ENCODE measurements around the gene EIF3M. TPM values are rescaled to one million over a fixed set of nuclear protein-coding genes. Genes with fewer than 3 reads are reported as not detected.
A peak's percentile ranks its signal among the peaks of the same experiment; 100 is the strongest.
"Not testable (repeated sequence)": the region's sequence is repeated elsewhere in the genome, so short reads cannot be mapped to it uniquely, and the experiment has no call there.

Gene EIF3M
- total RNA-seq, 4 donors from 2014 or later: 207 to 584 (median 432) TPM

GRCh38 chr11:32586576-32587190 lies 3.1 kb downstream of the EIF3M start:
- intact Hi-C loops (cut with DNase I): no loop called here
- TF ChIP-seq CTCF (IDR thresholded peaks at IDR 0.05): peak in 1 of 6 experiments; percentile 14
- TF ChIP-seq POLR2A (IDR thresholded peaks at IDR 0.05): no peak
- H3K9me3 ChIP-seq: no peaks in the 10 kb centered on the region
- H3K27ac ChIP-seq: no peak overlapping the region
- H3K27me3 ChIP-seq: no peaks in the 10 kb centered on the region
- H3K4me3 ChIP-seq: no peak overlapping the region
- WGBS, 2 donors: 70 to 74% methylated on average over 4 of the region's 4 CpGs
- H3K36me3 ChIP-seq: peaks cover 0 to 36% (median 6%) of the 10 kb centered on the region in 3 donors
- DNase-seq: no peak
- H3K4me1 ChIP-seq: peaks cover 0 to 34% (median 18%) of the 10 kb centered on the region in 3 donors

- Histone ChIP-seq H3K27me3 (no peaks in the 10 kb centered on the region), H3K9me3 (no peaks in the 10 kb centered on the region), H3K27ac (no peak overlapping the region), H3K4me1 (no peaks in the 10 kb centered on the region), H3K36me3 (peaks cover 0 to 100% (median 29%) of the 10 kb centered on the region in 3 donors), H3K4me3 (no peak overlapping the region)
- no peak for TF ChIP-seq POLR2A (IDR thresholded peaks at IDR 0.05)
- no peak for DNase-seq
- intact Hi-C loops (cut with DNase I): no loop called here
These were observed 10.6 kb downstream of the EIF3M start for GRCh38 chr11:32594272-32594671.

- peaks cover 0 to 97% (median 33%) of the 10 kb centered on the region in 3 donors for H3K36me3 ChIP-seq
- H3K27ac ChIP-seq; H3K27me3 ChIP-seq; H3K9me3 ChIP-seq; DNase-seq; H3K4me1 ChIP-seq; intact Hi-C loops (cut with DNase I); H3K4me3 ChIP-seq: not testable (repeated sequence)
- 86 to 97% methylated on average over 13 to 14 of the region's 14 CpGs for WGBS, 2 donors
These were observed 12.5 kb downstream of the EIF3M start for GRCh38 chr11:32596114-32596513.

DNA sequence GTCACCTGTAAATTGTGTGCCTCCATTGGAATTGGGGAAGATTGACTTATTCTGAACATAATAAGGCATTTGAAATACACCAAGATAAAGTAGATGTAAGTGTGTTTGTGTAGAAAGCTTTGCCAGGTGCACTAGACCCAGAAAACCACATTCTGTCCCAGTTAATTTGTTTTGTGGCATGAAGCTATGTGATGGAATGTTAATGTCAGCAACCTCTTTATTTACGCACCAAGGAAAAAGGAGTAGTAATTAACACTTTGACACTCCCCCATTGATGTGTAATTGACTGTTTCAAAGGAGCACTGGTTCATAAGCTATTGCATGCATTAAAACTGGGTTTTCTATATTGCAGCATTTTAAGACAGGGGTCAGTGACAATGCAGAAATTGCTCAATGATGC lies 14.3 kb downstream of the EIF3M start:
- TF ChIP-seq CTCF (IDR thresholded peaks at IDR 0.05) (no peak), POLR2A (IDR thresholded peaks at IDR 0.05) (no peak)
- H3K4me1 ChIP-seq: no peaks in the 10 kb centered on the region
- WGBS, 2 donors: 80 to 86% methylated on average over 1 of the region's 1 CpG
- peaks cover 0 to 97% (median 36%) of the 10 kb centered on the region in 3 donors for H3K36me3 ChIP-seq
- intact Hi-C loops (cut with DNase I): no loop called here
- H3K4me3 ChIP-seq: no peak overlapping the region
- H3K9me3 ChIP-seq: no peaks in the 10 kb centered on the region
- no peak overlapping the region for H3K27ac ChIP-seq
- no peak for DNase-seq
- H3K27me3 ChIP-seq: no peaks in the 10 kb centered on the region

DNA sequence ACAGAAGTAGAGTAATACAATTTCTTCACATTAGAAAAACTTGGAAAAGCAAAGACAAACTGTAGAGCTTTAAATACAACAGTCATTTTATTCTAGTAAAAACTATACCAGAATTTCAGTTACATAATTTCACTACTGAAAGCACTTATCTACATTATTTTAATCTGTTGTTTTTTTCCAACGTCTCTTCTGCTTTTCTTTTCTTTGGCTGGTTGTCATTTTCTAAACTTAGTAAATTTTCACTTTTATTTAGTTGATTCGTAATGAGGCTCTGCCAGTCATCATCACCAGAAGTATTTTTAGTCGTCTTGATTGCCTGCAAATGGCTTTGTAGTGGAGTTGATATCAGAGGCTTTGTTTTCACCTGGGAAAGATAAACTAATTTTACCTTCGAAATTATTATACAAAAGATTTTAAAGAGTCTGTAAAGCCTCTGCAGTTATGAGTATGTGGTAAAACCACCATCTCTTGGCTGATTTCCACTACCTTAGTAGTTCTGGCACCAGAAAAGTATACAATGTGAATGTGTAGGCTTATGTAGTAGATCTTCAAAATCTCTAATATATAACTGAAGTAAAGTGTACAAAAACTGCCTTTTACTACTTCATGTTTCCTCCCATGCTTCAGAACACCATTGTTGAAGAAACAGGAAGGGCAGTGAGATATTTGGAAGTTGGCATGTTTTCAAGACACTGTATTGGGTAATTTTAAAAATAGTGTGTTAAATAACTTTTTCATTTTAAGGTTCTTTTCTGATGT lies 19.2 kb downstream of the EIF3M start:
- H3K27me3 ChIP-seq: no peaks in the 10 kb centered on the region
- H3K9me3 ChIP-seq: no peaks in the 10 kb centered on the region
- intact Hi-C loops (cut with DNase I): no loop called here
- H3K4me3 ChIP-seq: no peak overlapping the region
- DNase-seq: no peak
- no peaks in the 10 kb centered on the region for H3K4me1 ChIP-seq
- WGBS, 2 donors: 46 to 48% methylated on average over 4 of the region's 4 CpGs
- peaks cover 10 to 83% (median 11%) of the 10 kb centered on the region in 3 donors for H3K36me3 ChIP-seq
- no peak overlapping the region for H3K27ac ChIP-seq
- TF ChIP-seq CTCF (IDR thresholded peaks at IDR 0.05) (no peak), POLR2A (IDR thresholded peaks at IDR 0.05) (no peak)

GRCh38 chr11:32606220-32606619 lies 22.6 kb downstream of the EIF3M start:
- DNase-seq: no peak
- Histone ChIP-seq H3K27me3 (no peaks in the 10 kb centered on the region), H3K4me1 (no peaks in the 10 kb centered on the region), H3K36me3 (peaks cover 2 to 53% (median 11%) of the 10 kb centered on the region in 3 donors), H3K9me3 (no peaks in the 10 kb centered on the region), H3K27ac (no peak overlapping the region), H3K4me3 (no peak overlapping the region)
- intact Hi-C loops (cut with DNase I): no loop called here
- TF ChIP-seq POLR2A (IDR thresholded peaks at IDR 0.05) (no peak), CTCF (IDR thresholded peaks at IDR 0.05) (no peak)

- intact Hi-C loops (cut with DNase I); H3K4me1 ChIP-seq; H3K9me3 ChIP-seq; H3K4me3 ChIP-seq; H3K27ac ChIP-seq; DNase-seq; H3K27me3 ChIP-seq: not testable (repeated sequence)
- 83 to 96% methylated on average over 2 to 4 of the region's 4 CpGs for WGBS, 2 donors
- H3K36me3 ChIP-seq: peaks cover 0 to 26% (median 4%) of the 10 kb centered on the region in 3 donors
These were observed 25.2 kb downstream of the EIF3M start for GRCh38 chr11:32608826-32609225.

Measured in esophagus squamous epithelium (tissue), 5 donors.